Sciatic nerve (tissue), 2 donors: ENCODE data around the gene GDPD1. TPM values are rescaled to one million over a fixed set of nuclear protein-coding genes. Genes with fewer than 3 reads are reported as not detected.
"Not testable (repeated sequence)": the region's sequence is repeated elsewhere in the genome, so short reads cannot be mapped to it uniquely, and the experiment has no call there.

Experiments used
- ATAC-seq: fragments of 200-7000 bp; cut with Tn5 transposase; one replicate; pipeline ENCODE4 v1.9.1; 2020; ENCODE audit warnings: mild to moderate bottlenecking, moderate library complexity
- DNase-seq: peaks from one replicate; pipeline ENCODE4 v3.0.0-alpha.2; 2020; ENCODE audit warnings: low spot score
- intact Hi-C: fragments of 100-400 bp; cut with DNase I; formaldehyde crosslinking; loops from one replicate; pipeline ENCODE4 v1.14.2; 2022
- total RNA-seq: library from RNA; stranded (reverse); fragmentation: NEBNext Ultra II Directional; extraction: Animal tissue kit (Norgen Biotek cat#: 25700); gene quantifications from one replicate; pipeline ENCODE4 v1.2.1, GENCODE V29; 2021
- donor health status: DM: no; HTN: no; CAD: no.
- donor health status: DM: no; HTN: no; CAD: no.

Gene GDPD1
- total RNA-seq, 1 donor from 2014 or later: 4.1 TPM

- intact Hi-C loops: no loop called here
- DNase-seq: no peak
- no peak for ATAC-seq
Observed at GRCh38 chr17:59304811-59305210, 84.5 kb downstream of the GDPD1 start.

- ATAC-seq (no peak), DNase-seq (no peak)
- intact Hi-C loops: loop anchor here (5.0 kb wide), 1 partner anchor 132 kb away; no protein-coding TSS in a partner anchor
Observed at GRCh38 chr17:59310263-59310920, 90.1 kb downstream of the GDPD1 start.

- no peak for DNase-seq
- intact Hi-C loops: loop anchor here (5.0 kb wide), 1 partner anchor 131 kb away; no protein-coding TSS in a partner anchor
- peak; percentile 95 for ATAC-seq
Observed at GRCh38 chr17:59311051-59311468, 90.7 kb downstream of the GDPD1 start.

GRCh38 chr17:59311521-59311920 is 91.2 kb downstream of the GDPD1 start:
- ATAC-seq, DNase-seq: not testable (repeated sequence)
- intact Hi-C loops: loop anchor here (5.0 kb wide), 1 partner anchor 131 kb away; no protein-coding TSS in a partner anchor

- DNase-seq (no peak), ATAC-seq (no peak)
- intact Hi-C loops: no loop called here
Observed at GRCh38 chr17:59315866-59316265, 95.6 kb downstream of the GDPD1 start.

Other genes starting within 250 kb of the GDPD1 start
- 23.1 TPM for gene TRIM37, start 113.6 kb upstream of the GDPD1 start, total RNA-seq
- gene SKA2, start 65.3 kb upstream of the GDPD1 start, total RNA-seq: 34.0 TPM
- 2.6 TPM for gene PRR11, start 64.8 kb upstream of the GDPD1 start, total RNA-seq
- 10.8 TPM for gene SMG8, start 10.5 kb upstream of the GDPD1 start, total RNA-seq
- gene YPEL2, start 111.1 kb downstream of the GDPD1 start, total RNA-seq: 55.1 TPM